Measurements from ENCODE around the gene HIBCH. TPM values are rescaled to one million over a fixed set of nuclear protein-coding genes. Genes with fewer than 3 reads are reported as not detected.

Gene HIBCH
- total and polyA plus RNA-seq, 9 of the 15 experiments (the other 6 are each of a cell fraction or from before 2014, with no cell fraction given) = 17.0 to 65.4 (median 28.3) TPM

GRCh38 chr2:190352668-190353536 lies 33.3 kb upstream of the HIBCH start (continued):
- TF ChIP-seq, protein P1, sequence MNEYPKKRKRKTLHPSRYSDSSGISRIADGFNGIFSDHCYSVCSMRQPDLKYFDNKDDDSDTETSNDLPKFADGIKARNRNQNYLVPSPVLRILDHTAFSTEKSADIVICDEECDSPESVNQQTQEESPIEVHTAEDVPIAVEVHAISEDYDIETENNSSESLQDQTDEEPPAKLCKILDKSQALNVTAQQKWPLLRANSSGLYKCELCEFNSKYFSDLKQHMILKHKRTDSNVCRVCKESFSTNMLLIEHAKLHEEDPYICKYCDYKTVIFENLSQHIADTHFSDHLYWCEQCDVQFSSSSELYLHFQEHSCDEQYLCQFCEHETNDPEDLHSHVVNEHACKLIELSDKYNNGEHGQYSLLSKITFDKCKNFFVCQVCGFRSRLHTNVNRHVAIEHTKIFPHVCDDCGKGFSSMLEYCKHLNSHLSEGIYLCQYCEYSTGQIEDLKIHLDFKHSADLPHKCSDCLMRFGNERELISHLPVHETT (CRISPR knock-in tag; conservative IDR thresholded peaks at IDR 0.05 in 1 of 2, IDR thresholded peaks at IDR 0.05 in 1 of 2) = peak in 1 of 2 experiments; percentile 49; a peak in 2 of 4 replicates
- peak; percentile 18 for TF ChIP-seq TAF9B (IDR thresholded peaks at IDR 0.05; ENCODE audit: partially characterized antibody)
- TF ChIP-seq TRIM25 (IDR thresholded peaks at IDR 0.05; ENCODE audit: borderline replicate concordance) = no peak
- TF ChIP-seq, protein P2, sequence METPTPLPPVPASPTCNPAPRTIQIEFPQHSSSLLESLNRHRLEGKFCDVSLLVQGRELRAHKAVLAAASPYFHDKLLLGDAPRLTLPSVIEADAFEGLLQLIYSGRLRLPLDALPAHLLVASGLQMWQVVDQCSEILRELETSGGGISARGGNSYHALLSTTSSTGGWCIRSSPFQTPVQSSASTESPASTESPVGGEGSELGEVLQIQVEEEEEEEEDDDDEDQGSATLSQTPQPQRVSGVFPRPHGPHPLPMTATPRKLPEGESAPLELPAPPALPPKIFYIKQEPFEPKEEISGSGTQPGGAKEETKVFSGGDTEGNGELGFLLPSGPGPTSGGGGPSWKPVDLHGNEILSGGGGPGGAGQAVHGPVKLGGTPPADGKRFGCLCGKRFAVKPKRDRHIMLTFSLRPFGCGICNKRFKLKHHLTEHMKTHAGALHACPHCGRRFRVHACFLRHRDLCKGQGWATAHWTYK (CRISPR knock-in tag; IDR thresholded peaks at IDR 0.05) = no peak
- 0 out of 2 replicates have a peak, but pooled peaks have one; percentile 32 for TF ChIP-seq MECOM (CRISPR knock-in tag; IDR thresholded peaks at IDR 0.05)
- peak; percentile 32 for TF ChIP-seq HDAC2 (IDR thresholded peaks at IDR 0.05)
- TF ChIP-seq ARID1B (IDR thresholded peaks at IDR 0.05) = peak; percentile 86
- TF ChIP-seq NR4A1 (CRISPR knock-in tag; IDR thresholded peaks at IDR 0.05) = no peak
- peak; percentile 74 for TF ChIP-seq NR4A1 (tag; IDR thresholded peaks at IDR 0.05)
- no peak for TF ChIP-seq MYBL2 (IDR thresholded peaks at IDR 0.05; ENCODE audit: low read depth)
- no peak for TF ChIP-seq MYBL2 (CRISPR knock-in tag; IDR thresholded peaks at IDR 0.05; ENCODE audit: borderline replicate concordance)
- TF ChIP-seq YBX1 (IDR thresholded peaks at IDR 0.05) = no peak

Measured in K562 (cell line).